NCI-H2196 (cell line): ENCODE measurements around the gene PDZRN4.
"Not testable (repeated sequence)": the region's sequence is repeated elsewhere in the genome, so short reads cannot be mapped to it uniquely, and the experiment has no call there.

Source experiments
- DNase-seq: peaks from one replicate; lab custom pipeline; 2025; ENCODE audit not compliant: unreplicated experiment; lab: John Stamatoyannopoulos, UW

PDZRN4 gene

GRCh38 chr12:41507286-41507685, 319.2 kb downstream of the PDZRN4 start:
- no peak for DNase-seq

GRCh38 chr12:41509271-41510055, 321.3 kb downstream of the PDZRN4 start:
- no peak for DNase-seq

- no peak for DNase-seq
Measured at GRCh38 chr12:41510470-41510869, 322.4 kb downstream of the PDZRN4 start.

- DNase-seq: no peak
Measured at GRCh38 chr12:41511247-41511646, 323.1 kb downstream of the PDZRN4 start.

GRCh38 chr12:41512497-41512896, 324.4 kb downstream of the PDZRN4 start:
- DNase-seq: no peak

- DNase-seq: no peak
Measured at GRCh38 chr12:41514021-41514777, 326.1 kb downstream of the PDZRN4 start.

- no peak for DNase-seq
Measured at GRCh38 chr12:41514907-41515306, 326.8 kb downstream of the PDZRN4 start.

- no peak for DNase-seq
Measured at GRCh38 chr12:41515953-41516352, 327.8 kb downstream of the PDZRN4 start.

- DNase-seq: no peak
Measured at GRCh38 chr12:41520869-41521268, 332.7 kb downstream of the PDZRN4 start.

GRCh38 chr12:41521872-41522379, 333.8 kb downstream of the PDZRN4 start:
- DNase-seq: no peak

GRCh38 chr12:41527062-41527461, 338.9 kb downstream of the PDZRN4 start:
- no peak for DNase-seq

GRCh38 chr12:41527534-41528116, 339.5 kb downstream of the PDZRN4 start:
- DNase-seq: no peak

GRCh38 chr12:41528874-41529273, 340.8 kb downstream of the PDZRN4 start:
- DNase-seq: no peak

GRCh38 chr12:41530441-41530840, 342.3 kb downstream of the PDZRN4 start:
- DNase-seq: no peak

- no peak for DNase-seq
Measured at GRCh38 chr12:41531147-41531829, 343.2 kb downstream of the PDZRN4 start.

- no peak for DNase-seq
Measured at GRCh38 chr12:41532072-41532471, 344.0 kb downstream of the PDZRN4 start.

- no peak for DNase-seq
Measured at GRCh38 chr12:41536813-41537490, 348.8 kb downstream of the PDZRN4 start.

GRCh38 chr12:41537522-41537921, 349.4 kb downstream of the PDZRN4 start:
- DNase-seq: no peak

- no peak for DNase-seq
Measured at GRCh38 chr12:41545761-41546160, 357.6 kb downstream of the PDZRN4 start.

GRCh38 chr12:41547071-41547470, 359.0 kb downstream of the PDZRN4 start:
- not testable (repeated sequence) for DNase-seq

GRCh38 chr12:41548926-41549325, 360.8 kb downstream of the PDZRN4 start:
- no peak for DNase-seq
